Thoracic aorta (tissue), 2 donors: Measurements from ENCODE around the gene TBX22. TPM values are rescaled to one million over a fixed set of nuclear protein-coding genes. Genes with fewer than 3 reads are reported as not detected.
"Not testable (repeated sequence)": the region's sequence is repeated elsewhere in the genome, so short reads cannot be mapped to it uniquely, and the experiment has no call there.

ENCODE experiments used
- ATAC-seq: fragments of 150-250 bp; one replicate; pipeline ENCODE4 v1.8.0; 2017; ENCODE audit warnings: low read depth; ENCODE audit not compliant: insufficient number of reproducible peaks, low FRiP score
- DNase-seq: peaks from one replicate; pipeline ENCODE4 v3.0.0-alpha.2; 2020; ENCODE audit warnings: low spot score
- H3K27ac ChIP-seq, 2 donors: fragments of 200-600 bp; sonication (generic); 1 replicate in 1 of 2; 2 replicates in 1 of 2; pipeline ENCODE4 v1.5.1; 2016; ENCODE audit warnings: mild to moderate bottlenecking in 2 of 2, moderate library complexity in 2 of 2
- H3K27me3 ChIP-seq: fragments of 200-600 bp; sonication (generic); replicated peaks from 2 replicates; pipeline ENCODE4 v1.6.0; 2016; ENCODE audit warnings: mild to moderate bottlenecking; ENCODE audit not compliant: insufficient read depth
- H3K36me3 ChIP-seq: fragments of 200-600 bp; sonication (generic); one replicate; pipeline ENCODE4 v1.5.1; 2016
- H3K4me1 ChIP-seq, 2 donors: fragments of 200-600 bp; sonication (generic); 1 replicate in 1 of 2; 2 replicates in 1 of 2; pipeline versions ENCODE4 v1.5.1 to v1.6.0; 2016; ENCODE audit warnings: low read depth in 2 of 2, mild to moderate bottlenecking in 1 of 2; ENCODE audit not compliant: control insufficient read depth in 1 of 2
- H3K4me3 ChIP-seq: fragments of 200-600 bp; sonication (generic); 2 replicates; pipeline ENCODE4 v1.5.1; 2016; ENCODE audit warnings: mild to moderate bottlenecking
- H3K9me3 ChIP-seq: fragments of 200-600 bp; sonication (generic); 2 replicates; pipeline ENCODE4 v1.5.1; 2016
- total RNA-seq, 2 donors: library from RNA; depleted of rRNA; stranded (reverse); fragments of >200 nt; gene quantifications; one replicate each; pipeline versions ENCODE4 v1.1.0 to v1.2.3, GENCODE V29; 2016
- TF ChIP-seq, protein P1 (sequence below): fragments of 200-600 bp; sonication (generic); IDR thresholded peaks from one replicate; pipeline ENCODE4 v1.5.1; 2019; ENCODE audit warnings: antibody characterized with exemption

Gene TBX22
- total RNA-seq, 2 donors from 2014 or later: not detected

- TF ChIP-seq, protein P1, sequence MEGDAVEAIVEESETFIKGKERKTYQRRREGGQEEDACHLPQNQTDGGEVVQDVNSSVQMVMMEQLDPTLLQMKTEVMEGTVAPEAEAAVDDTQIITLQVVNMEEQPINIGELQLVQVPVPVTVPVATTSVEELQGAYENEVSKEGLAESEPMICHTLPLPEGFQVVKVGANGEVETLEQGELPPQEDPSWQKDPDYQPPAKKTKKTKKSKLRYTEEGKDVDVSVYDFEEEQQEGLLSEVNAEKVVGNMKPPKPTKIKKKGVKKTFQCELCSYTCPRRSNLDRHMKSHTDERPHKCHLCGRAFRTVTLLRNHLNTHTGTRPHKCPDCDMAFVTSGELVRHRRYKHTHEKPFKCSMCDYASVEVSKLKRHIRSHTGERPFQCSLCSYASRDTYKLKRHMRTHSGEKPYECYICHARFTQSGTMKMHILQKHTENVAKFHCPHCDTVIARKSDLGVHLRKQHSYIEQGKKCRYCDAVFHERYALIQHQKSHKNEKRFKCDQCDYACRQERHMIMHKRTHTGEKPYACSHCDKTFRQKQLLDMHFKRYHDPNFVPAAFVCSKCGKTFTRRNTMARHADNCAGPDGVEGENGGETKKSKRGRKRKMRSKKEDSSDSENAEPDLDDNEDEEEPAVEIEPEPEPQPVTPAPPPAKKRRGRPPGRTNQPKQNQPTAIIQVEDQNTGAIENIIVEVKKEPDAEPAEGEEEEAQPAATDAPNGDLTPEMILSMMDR: no peak
- Histone ChIP-seq H3K9me3 (no peaks in the 10 kb centered on the region), H3K4me1 (no peaks in the 10 kb centered on the region), H3K27me3 (no peaks in the 10 kb centered on the region), H3K27ac (no peak overlapping the region), H3K36me3 (no peaks in the 10 kb centered on the region), H3K4me3 (no peak overlapping the region)
- no peak for ATAC-seq
- DNase-seq: no peak
Observed at GRCh38 chrX:80016182-80016581, 1.6 kb downstream of the TBX22 start.

- DNase-seq: no peak
- Histone ChIP-seq H3K9me3 (no peaks in the 10 kb centered on the region), H3K27me3 (no peaks in the 10 kb centered on the region), H3K27ac (no peak overlapping the region), H3K36me3 (no peaks in the 10 kb centered on the region), H3K4me1 (no peaks in the 10 kb centered on the region), H3K4me3 (peak overlapping the region; percentile 59)
- no peak for ATAC-seq
- TF ChIP-seq, protein P1: no peak
Observed at GRCh38 chrX:80021621-80022020, 7.1 kb downstream of the TBX22 start.

DNA sequence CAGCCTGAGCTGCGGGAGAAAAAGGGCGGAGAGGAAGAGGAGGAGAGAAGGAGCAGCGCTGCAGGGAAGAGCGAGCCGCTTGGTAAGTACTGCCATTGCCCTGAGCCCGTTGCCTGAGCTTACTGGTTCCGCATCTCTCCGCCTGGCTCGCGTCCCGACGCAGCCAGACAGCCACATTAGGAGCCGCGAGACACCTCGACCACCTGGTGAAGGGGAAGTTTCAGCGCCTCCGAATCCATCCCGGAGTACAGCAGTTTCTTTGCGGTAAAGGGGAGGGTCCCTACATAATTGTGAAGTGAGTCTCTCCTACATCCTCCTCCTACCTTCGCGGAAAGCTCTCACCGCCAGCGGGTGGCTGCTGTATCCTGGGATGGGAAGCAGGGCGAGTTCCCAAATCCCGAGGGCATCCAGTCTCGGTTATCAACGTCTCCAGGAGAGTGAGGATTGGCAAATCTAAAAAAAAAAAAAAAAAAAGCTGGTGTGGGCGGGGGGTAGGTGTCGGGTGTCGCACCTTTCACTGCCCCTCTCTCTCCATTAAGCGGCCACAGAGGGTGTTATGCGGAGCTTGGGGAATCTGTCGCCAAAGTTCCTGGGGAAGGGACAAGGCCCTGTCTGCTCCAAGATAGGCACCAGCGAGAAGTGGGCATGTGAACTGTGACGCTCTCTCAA lies 7.9 kb downstream of the TBX22 start:
- Histone ChIP-seq H3K4me3 (peak overlapping the region; percentile 59), H3K4me1 (no peaks in the 10 kb centered on the region), H3K36me3 (no peaks in the 10 kb centered on the region), H3K27ac (no peak overlapping the region), H3K9me3 (no peaks in the 10 kb centered on the region), H3K27me3 (no peaks in the 10 kb centered on the region)
- DNase-seq: no peak
- TF ChIP-seq, protein P1: no peak
- ATAC-seq: no peak

- Histone ChIP-seq H3K36me3 (no peaks in the 10 kb centered on the region), H3K4me3 (no peak overlapping the region), H3K27me3 (no peaks in the 10 kb centered on the region), H3K9me3 (no peaks in the 10 kb centered on the region), H3K27ac (no peak overlapping the region), H3K4me1 (no peaks in the 10 kb centered on the region)
- DNase-seq (no peak), ATAC-seq (no peak)
- TF ChIP-seq, protein P1: no peak
Observed at GRCh38 chrX:80026116-80026515, 11.6 kb downstream of the TBX22 start.

- H3K36me3 ChIP-seq, H3K4me1 ChIP-seq, H3K9me3 ChIP-seq, DNase-seq, H3K27me3 ChIP-seq, H3K27ac ChIP-seq, H3K4me3 ChIP-seq, ATAC-seq: not testable (repeated sequence)
Observed at GRCh38 chrX:80066156-80066555, 51.6 kb downstream of the TBX22 start.

GRCh38 chrX:80075625-80076024 lies 61.1 kb downstream of the TBX22 start:
- not testable (repeated sequence) for H3K9me3 ChIP-seq, H3K27ac ChIP-seq, H3K4me1 ChIP-seq, H3K36me3 ChIP-seq, DNase-seq, H3K4me3 ChIP-seq, H3K27me3 ChIP-seq, ATAC-seq
